GM19452 (cell line): ENCODE data around the gene RPTOR.
"Not testable (repeated sequence)": the region's sequence is repeated elsewhere in the genome, so short reads cannot be mapped to it uniquely, and the experiment has no call there.

Experiments used
- ATAC-seq: cut with Tn5 transposase; IDR thresholded peaks from one replicate; pipeline ENCODE4 v1.9.1; 2021; ENCODE audit not compliant: unreplicated experiment

Gene RPTOR

GRCh38 chr17:80687839-80688238, 143.2 kb downstream of the RPTOR start:
- ATAC-seq: no peak

GRCh38 chr17:80689129-80689619, 144.5 kb downstream of the RPTOR start:
- ATAC-seq: no peak

- ATAC-seq: no peak
Measured at GRCh38 chr17:80691784-80692183, 147.1 kb downstream of the RPTOR start.

- no peak for ATAC-seq
Measured at GRCh38 chr17:80692931-80693467, 148.4 kb downstream of the RPTOR start.

- no peak for ATAC-seq
Measured at GRCh38 chr17:80693511-80693910, 148.9 kb downstream of the RPTOR start.

GRCh38 chr17:80694085-80694991, 149.7 kb downstream of the RPTOR start:
- ATAC-seq: no peak

GRCh38 chr17:80694992-80695912, 150.6 kb downstream of the RPTOR start:
- no peak for ATAC-seq

- ATAC-seq: no peak
Measured at GRCh38 chr17:80695979-80696378, 151.3 kb downstream of the RPTOR start.

GRCh38 chr17:80696456-80696855, 151.8 kb downstream of the RPTOR start:
- ATAC-seq: no peak

GRCh38 chr17:80696964-80697363, 152.3 kb downstream of the RPTOR start:
- ATAC-seq: no peak

GRCh38 chr17:80698297-80698696, 153.7 kb downstream of the RPTOR start:
- ATAC-seq: no peak

GRCh38 chr17:80699205-80699604, 154.6 kb downstream of the RPTOR start:
- not testable (repeated sequence) for ATAC-seq

- ATAC-seq: no peak
Measured at GRCh38 chr17:80701730-80702129, 157.1 kb downstream of the RPTOR start.

GRCh38 chr17:80702315-80703141, 157.9 kb downstream of the RPTOR start:
- no peak for ATAC-seq

- no peak for ATAC-seq
Measured at GRCh38 chr17:80703142-80703478, 158.5 kb downstream of the RPTOR start.

GRCh38 chr17:80704381-80704819, 159.8 kb downstream of the RPTOR start:
- ATAC-seq: no peak

- no peak for ATAC-seq
Measured at GRCh38 chr17:80704894-80705293, 160.3 kb downstream of the RPTOR start.

GRCh38 chr17:80705988-80706387, 161.3 kb downstream of the RPTOR start:
- ATAC-seq: no peak

- no peak for ATAC-seq
Measured at GRCh38 chr17:80706463-80706867, 161.8 kb downstream of the RPTOR start.

- no peak for ATAC-seq
Measured at GRCh38 chr17:80708480-80708879, 163.8 kb downstream of the RPTOR start.
